Measurements from ENCODE around the gene DIP2B.
A peak's percentile ranks its signal among the peaks of the same experiment; 100 is the strongest.

The DIP2B gene

GRCh38 chr12:50567926-50568325 lies 63.1 kb downstream of the DIP2B start:
- peaks cover 37% of the 10 kb centered on the region for H3K4me1 ChIP-seq (ENCODE audit: insufficient read depth, low read length)
- H3K9me3 ChIP-seq (ENCODE audit: low read length), result no peaks in the 10 kb centered on the region
- no peaks in the 10 kb centered on the region for H3K36me3 ChIP-seq (ENCODE audit: insufficient read depth, low read length)
- no peaks in the 10 kb centered on the region for H3K27me3 ChIP-seq (ENCODE audit: control insufficient read depth in 1 of 2, insufficient read depth in 2 of 2, low read length in 2 of 2)
- H3K4me3 ChIP-seq (ENCODE audit: low read depth in 1 of 2, low read length in 2 of 2), result peak overlapping the region in 1 of 2 donors; percentile 16
- H3K27ac ChIP-seq (ENCODE audit: low read depth, low read length), result peak overlapping the region; percentile 0
- H3K9ac ChIP-seq (ENCODE audit: low read length), result no peak overlapping the region

- no peaks in the 10 kb centered on the region for H3K27me3 ChIP-seq (ENCODE audit: control insufficient read depth in 1 of 2, insufficient read depth in 2 of 2, low read length in 2 of 2)
- peaks cover 43% of the 10 kb centered on the region for H3K4me1 ChIP-seq (ENCODE audit: insufficient read depth, low read length)
- H3K4me3 ChIP-seq (ENCODE audit: low read depth in 1 of 2, low read length in 2 of 2), result peak overlapping the region in 1 of 2 donors; percentile 16
- peak overlapping the region; percentile 0 for H3K27ac ChIP-seq (ENCODE audit: low read depth, low read length)
- H3K9me3 ChIP-seq (ENCODE audit: low read length), result no peaks in the 10 kb centered on the region
- H3K36me3 ChIP-seq (ENCODE audit: insufficient read depth, low read length), result no peaks in the 10 kb centered on the region
- H3K9ac ChIP-seq (ENCODE audit: low read length), result no peak overlapping the region
Observed at GRCh38 chr12:50568338-50569091, 63.7 kb downstream of the DIP2B start.

- H3K4me1 ChIP-seq (ENCODE audit: insufficient read depth, low read length), result peaks cover 42% of the 10 kb centered on the region
- H3K27ac ChIP-seq (ENCODE audit: low read depth, low read length), result no peak overlapping the region
- H3K9me3 ChIP-seq (ENCODE audit: low read length), result no peaks in the 10 kb centered on the region
- no peak overlapping the region for H3K4me3 ChIP-seq (ENCODE audit: low read depth in 1 of 2, low read length in 2 of 2)
- H3K9ac ChIP-seq (ENCODE audit: low read length), result no peak overlapping the region
- H3K36me3 ChIP-seq (ENCODE audit: insufficient read depth, low read length), result no peaks in the 10 kb centered on the region
- no peaks in the 10 kb centered on the region for H3K27me3 ChIP-seq (ENCODE audit: control insufficient read depth in 1 of 2, insufficient read depth in 2 of 2, low read length in 2 of 2)
Observed at GRCh38 chr12:50569321-50569720, 64.5 kb downstream of the DIP2B start.

GRCh38 chr12:50569876-50570275 lies 65.1 kb downstream of the DIP2B start:
- Histone ChIP-seq H3K9me3 (ENCODE audit: low read length) (no peaks in the 10 kb centered on the region), H3K27ac (ENCODE audit: low read depth, low read length) (no peak overlapping the region), H3K36me3 (ENCODE audit: insufficient read depth, low read length) (no peaks in the 10 kb centered on the region), H3K4me3 (ENCODE audit: low read depth in 1 of 2, low read length in 2 of 2) (no peak overlapping the region), H3K4me1 (ENCODE audit: insufficient read depth, low read length) (peaks cover 47% of the 10 kb centered on the region), H3K9ac (ENCODE audit: low read length) (no peak overlapping the region), H3K27me3 (ENCODE audit: control insufficient read depth in 1 of 2, insufficient read depth in 2 of 2, low read length in 2 of 2) (no peaks in the 10 kb centered on the region)

- Histone ChIP-seq H3K36me3 (ENCODE audit: insufficient read depth, low read length) (no peaks in the 10 kb centered on the region), H3K4me1 (ENCODE audit: insufficient read depth, low read length) (peaks cover 56% of the 10 kb centered on the region), H3K9ac (ENCODE audit: low read length) (no peak overlapping the region), H3K27me3 (ENCODE audit: control insufficient read depth in 1 of 2, insufficient read depth in 2 of 2, low read length in 2 of 2) (no peaks in the 10 kb centered on the region), H3K27ac (ENCODE audit: low read depth, low read length) (no peak overlapping the region), H3K4me3 (ENCODE audit: low read depth in 1 of 2, low read length in 2 of 2) (no peak overlapping the region), H3K9me3 (ENCODE audit: low read length) (no peaks in the 10 kb centered on the region)
Observed at GRCh38 chr12:50571786-50572185, 67.0 kb downstream of the DIP2B start.

GRCh38 chr12:50572287-50572686 lies 67.5 kb downstream of the DIP2B start:
- no peak overlapping the region for H3K27ac ChIP-seq (ENCODE audit: low read depth, low read length)
- H3K27me3 ChIP-seq (ENCODE audit: control insufficient read depth in 1 of 2, insufficient read depth in 2 of 2, low read length in 2 of 2), result no peaks in the 10 kb centered on the region
- H3K9ac ChIP-seq (ENCODE audit: low read length), result no peak overlapping the region
- H3K4me1 ChIP-seq (ENCODE audit: insufficient read depth, low read length), result peaks cover 56% of the 10 kb centered on the region
- H3K4me3 ChIP-seq (ENCODE audit: low read depth in 1 of 2, low read length in 2 of 2), result no peak overlapping the region
- H3K9me3 ChIP-seq (ENCODE audit: low read length), result no peaks in the 10 kb centered on the region
- H3K36me3 ChIP-seq (ENCODE audit: insufficient read depth, low read length), result no peaks in the 10 kb centered on the region

GRCh38 chr12:50572760-50573159 lies 68.0 kb downstream of the DIP2B start:
- peak overlapping the region; percentile 28 for H3K27ac ChIP-seq (ENCODE audit: low read depth, low read length)
- H3K9ac ChIP-seq (ENCODE audit: low read length), result no peak overlapping the region

GRCh38 chr12:50573271-50573670 lies 68.5 kb downstream of the DIP2B start:
- Histone ChIP-seq H3K4me1 (ENCODE audit: insufficient read depth, low read length) (peaks cover 50% of the 10 kb centered on the region), H3K9ac (ENCODE audit: low read length) (no peak overlapping the region), H3K27me3 (ENCODE audit: control insufficient read depth in 1 of 2, insufficient read depth in 2 of 2, low read length in 2 of 2) (no peaks in the 10 kb centered on the region), H3K9me3 (ENCODE audit: low read length) (no peaks in the 10 kb centered on the region), H3K4me3 (ENCODE audit: low read depth in 1 of 2, low read length in 2 of 2) (no peak overlapping the region), H3K36me3 (ENCODE audit: insufficient read depth, low read length) (no peaks in the 10 kb centered on the region), H3K27ac (ENCODE audit: low read depth, low read length) (no peak overlapping the region)

More at GRCh38 chr12:50572760-50573159, 68.0 kb downstream of the DIP2B start:
- Histone ChIP-seq H3K27me3 (ENCODE audit: control insufficient read depth in 1 of 2, insufficient read depth in 2 of 2, low read length in 2 of 2) (no peaks in the 10 kb centered on the region), H3K4me1 (ENCODE audit: insufficient read depth, low read length) (peaks cover 55% of the 10 kb centered on the region), H3K36me3 (ENCODE audit: insufficient read depth, low read length) (no peaks in the 10 kb centered on the region), H3K4me3 (ENCODE audit: low read depth in 1 of 2, low read length in 2 of 2) (no peak overlapping the region), H3K9me3 (ENCODE audit: low read length) (no peaks in the 10 kb centered on the region)

GRCh38 chr12:50574601-50575348 lies 70.0 kb downstream of the DIP2B start:
- Histone ChIP-seq H3K27ac (ENCODE audit: low read depth, low read length) (no peak overlapping the region), H3K4me3 (ENCODE audit: low read depth in 1 of 2, low read length in 2 of 2) (no peak overlapping the region), H3K27me3 (ENCODE audit: control insufficient read depth in 1 of 2, insufficient read depth in 2 of 2, low read length in 2 of 2) (no peaks in the 10 kb centered on the region), H3K9me3 (ENCODE audit: low read length) (no peaks in the 10 kb centered on the region), H3K36me3 (ENCODE audit: insufficient read depth, low read length) (no peaks in the 10 kb centered on the region), H3K4me1 (ENCODE audit: insufficient read depth, low read length) (peaks cover 38% of the 10 kb centered on the region), H3K9ac (ENCODE audit: low read length) (no peak overlapping the region)

- Histone ChIP-seq H3K27me3 (ENCODE audit: control insufficient read depth in 1 of 2, insufficient read depth in 2 of 2, low read length in 2 of 2) (no peaks in the 10 kb centered on the region), H3K4me1 (ENCODE audit: insufficient read depth, low read length) (peaks cover 10% of the 10 kb centered on the region), H3K9ac (ENCODE audit: low read length) (no peak overlapping the region), H3K9me3 (ENCODE audit: low read length) (no peaks in the 10 kb centered on the region), H3K27ac (ENCODE audit: low read depth, low read length) (no peak overlapping the region), H3K4me3 (ENCODE audit: low read depth in 1 of 2, low read length in 2 of 2) (no peak overlapping the region), H3K36me3 (ENCODE audit: insufficient read depth, low read length) (no peaks in the 10 kb centered on the region)
Observed at GRCh38 chr12:50579757-50580267, 75.0 kb downstream of the DIP2B start.

- H3K9ac ChIP-seq (ENCODE audit: low read length), result no peak overlapping the region
- H3K4me3 ChIP-seq (ENCODE audit: low read depth in 1 of 2, low read length in 2 of 2), result no peak overlapping the region
- no peaks in the 10 kb centered on the region for H3K27me3 ChIP-seq (ENCODE audit: control insufficient read depth in 1 of 2, insufficient read depth in 2 of 2, low read length in 2 of 2)
- no peaks in the 10 kb centered on the region for H3K9me3 ChIP-seq (ENCODE audit: low read length)
- H3K4me1 ChIP-seq (ENCODE audit: insufficient read depth, low read length), result peaks cover 4% of the 10 kb centered on the region
- no peaks in the 10 kb centered on the region for H3K36me3 ChIP-seq (ENCODE audit: insufficient read depth, low read length)
- no peak overlapping the region for H3K27ac ChIP-seq (ENCODE audit: low read depth, low read length)
Observed at GRCh38 chr12:50580436-50580835, 75.7 kb downstream of the DIP2B start.
